Liver (tissue), 3 donors: ENCODE data around the gene SETD6.

Experiments
- ATF3 ChIP-seq: IDR thresholded peaks from 2 replicates; pipeline ENCODE4 v1.6.1; 2016; ENCODE audit warnings: antibody characterized with exemption
- CTCF ChIP-seq: fragments of 150-350 bp; IDR thresholded peaks from 2 replicates; pipeline ENCODE4 v1.5.1; 2017; ENCODE audit warnings: improper control_type of control experiment, low read depth, low read length; ENCODE audit not compliant: missing input control
- EGR1 ChIP-seq, 2 donors: IDR thresholded peaks; 2 replicates each; pipeline ENCODE4 v1.6.1; 2016 to 2018; ENCODE audit warnings: antibody characterized with exemption in 2 of 2, low read depth in 2 of 2
- FOXA1 ChIP-seq: IDR thresholded peaks from 2 replicates; pipeline ENCODE4 v1.6.1; 2016; ENCODE audit warnings: antibody characterized with exemption
- GABPA ChIP-seq, 2 donors: IDR thresholded peaks in 1 of 2; conservative IDR thresholded peaks in 1 of 2; 2 replicates each; pipeline ENCODE4 v1.6.1; 2016; ENCODE audit warnings: antibody characterized with exemption in 2 of 2, mild to moderate bottlenecking in 1 of 2, moderate library complexity in 1 of 2
- JUND ChIP-seq, 2 donors: IDR thresholded peaks; 2 replicates each; pipeline ENCODE4 v1.6.1; 2016; ENCODE audit warnings: antibody characterized with exemption in 2 of 2
- MAX ChIP-seq: IDR thresholded peaks from 2 replicates; pipeline ENCODE4 v1.6.1; 2016; ENCODE audit warnings: antibody characterized with exemption
- NR2F2 ChIP-seq: IDR thresholded peaks from 2 replicates; pipeline ENCODE4 v1.6.1; 2016; ENCODE audit warnings: antibody characterized with exemption
- RAD21 ChIP-seq, 2 donors: IDR thresholded peaks; 2 replicates each; pipeline ENCODE4 v1.6.1; 2016; ENCODE audit warnings: antibody characterized with exemption in 2 of 2, mild to moderate bottlenecking in 2 of 2
- RXRA ChIP-seq, 2 donors: IDR thresholded peaks; 2 replicates each; pipeline ENCODE4 v1.6.1; 2017 to 2018; ENCODE audit warnings: antibody characterized with exemption in 2 of 2, mild to moderate bottlenecking in 1 of 2
- SP1 ChIP-seq: IDR thresholded peaks from 2 replicates; pipeline ENCODE4 v1.6.1; 2018; ENCODE audit warnings: antibody characterized with exemption, mild to moderate bottlenecking
- TAF1 ChIP-seq: conservative IDR thresholded peaks from 2 replicates; pipeline ENCODE4 v1.6.1; 2016; ENCODE audit warnings: antibody characterized with exemption, mild to moderate bottlenecking
- YY1 ChIP-seq: IDR thresholded peaks from 2 replicates; pipeline ENCODE4 v1.6.1; 2016; ENCODE audit warnings: antibody characterized with exemption, mild to moderate bottlenecking
- ZBTB33 ChIP-seq: IDR thresholded peaks from 2 replicates; pipeline ENCODE4 v1.6.1; 2016; ENCODE audit warnings: antibody characterized with exemption
- donor health status: healthy.
- donor health status: healthy.

GRCh38 chr16:58515125-58515870 lies at the start of gene SETD6:
- TF ChIP-seq CTCF (no peak), SP1 (peak; percentile 15), TAF1 (no peak), RAD21 (IDR thresholded peaks at IDR 0.05) (no peak), JUND (IDR thresholded peaks at IDR 0.05) (no peak), RXRA (IDR thresholded peaks at IDR 0.05) (no peak), ATF3 (no peak), GABPA (IDR thresholded peaks at IDR 0.05 in 1 of 2, conservative IDR thresholded peaks at IDR 0.05 in 1 of 2) (peak; percentile 63 to 91), EGR1 (IDR thresholded peaks at IDR 0.05; ENCODE audit: low read depth in 2 of 2) (no peak), MAX (no peak), NR2F2 (no peak), ZBTB33 (no peak), YY1 (peak; percentile 79), FOXA1 (no peak)
